Measurements from ENCODE around the gene STK10. TPM values are rescaled to one million over a fixed set of nuclear protein-coding genes. Genes with fewer than 3 reads are reported as not detected.

The STK10 gene
- total RNA-seq, 3 donors from 2014 or later (not counting 1 experiment from before 2014, with no cell fraction given), result 705 to 879 (median 783) TPM

GRCh38 chr5:172119921-172120688 is 67.9 kb downstream of the STK10 start:
- H3K9me3 ChIP-seq (ENCODE audit: control insufficient read depth, insufficient read depth, low read length), result no peaks in the 10 kb centered on the region
- intact Hi-C loops (cut with micrococcal nuclease), result loop anchor here (10.0 kb wide), 1 partner anchor 1825 kb away; the partner anchor contains the start of gene LCP2
- H3K4me3 ChIP-seq (ENCODE audit: low read length), result no peak overlapping the region
- H3K27me3 ChIP-seq (ENCODE audit: control insufficient read depth, insufficient read depth, low read length), result no peaks in the 10 kb centered on the region
- no peak for TF ChIP-seq CTCF (IDR thresholded peaks at IDR 0.05)
- Mint-ChIP-seq H3K27ac (peak overlapping the region; percentile 80 to 84), H3K9me3 (no peaks in the 10 kb centered on the region), H3K27me3 (ENCODE audit: low read depth in 2 of 2) (no peaks in the 10 kb centered on the region), H3K36me3 (no peaks in the 10 kb centered on the region), H3K4me3 (no peak overlapping the region), H3K4me1 (peaks cover 68 to 90% of the 10 kb centered on the region in 2 donors)
- 69% methylated on average over 12 of the region's 12 CpGs for WGBS (ENCODE audit: insufficient coverage)
- H3K27ac ChIP-seq (ENCODE audit: low read length), result peak overlapping the region; percentile 31
- ATAC-seq (no peak), DNase-seq (no peak)
- peaks cover 45% of the 10 kb centered on the region for H3K36me3 ChIP-seq (ENCODE audit: control insufficient read depth, insufficient read depth, low read length)
- H3K4me1 ChIP-seq (ENCODE audit: control insufficient read depth, insufficient read depth, low read length), result peaks cover 71% of the 10 kb centered on the region

- Histone ChIP-seq H3K4me3 (ENCODE audit: low read length) (no peak overlapping the region), H3K27me3 (ENCODE audit: control insufficient read depth, insufficient read depth, low read length) (no peaks in the 10 kb centered on the region), H3K4me1 (ENCODE audit: control insufficient read depth, insufficient read depth, low read length) (peaks cover 80% of the 10 kb centered on the region), H3K9me3 (ENCODE audit: control insufficient read depth, insufficient read depth, low read length) (no peaks in the 10 kb centered on the region), H3K27ac (ENCODE audit: low read length) (peak overlapping the region; percentile 61), H3K36me3 (ENCODE audit: control insufficient read depth, insufficient read depth, low read length) (peaks cover 36% of the 10 kb centered on the region)
- Mint-ChIP-seq H3K27me3 (ENCODE audit: low read depth in 2 of 2) (no peaks in the 10 kb centered on the region), H3K4me1 (peaks cover 67 to 88% of the 10 kb centered on the region in 2 donors), H3K4me3 (peak overlapping the region; percentile 69), H3K27ac (peak overlapping the region; percentile 94 to 97), H3K36me3 (no peaks in the 10 kb centered on the region), H3K9me3 (peaks cover 3 to 4% of the 10 kb centered on the region in 2 donors)
- no peak for TF ChIP-seq CTCF (IDR thresholded peaks at IDR 0.05)
- ATAC-seq (no peak), DNase-seq (no peak)
- intact Hi-C loops (cut with micrococcal nuclease), result loop anchor here (10.0 kb wide), 1 partner anchor 1824 kb away; the partner anchor contains the start of gene LCP2
- 92% methylated on average over 11 of the region's 11 CpGs for WGBS (ENCODE audit: insufficient coverage)
These were observed 69.1 kb downstream of the STK10 start for GRCh38 chr5:172118891-172119290.

GRCh38 chr5:172117977-172118701 is 69.9 kb downstream of the STK10 start:
- Histone ChIP-seq H3K9me3 (ENCODE audit: control insufficient read depth, insufficient read depth, low read length) (no peaks in the 10 kb centered on the region), H3K4me3 (ENCODE audit: low read length) (no peak overlapping the region), H3K27me3 (ENCODE audit: control insufficient read depth, insufficient read depth, low read length) (no peaks in the 10 kb centered on the region), H3K36me3 (ENCODE audit: control insufficient read depth, insufficient read depth, low read length) (peaks cover 28% of the 10 kb centered on the region), H3K27ac (ENCODE audit: low read length) (peak overlapping the region; percentile 61), H3K4me1 (ENCODE audit: control insufficient read depth, insufficient read depth, low read length) (peaks cover 81% of the 10 kb centered on the region)
- intact Hi-C loops (cut with micrococcal nuclease), result loop anchor here (10.0 kb wide), 1 partner anchor 1823 kb away; the partner anchor contains the start of gene LCP2
- Mint-ChIP-seq H3K9me3 (peaks cover 3 to 4% of the 10 kb centered on the region in 2 donors), H3K4me1 (peaks cover 67 to 87% of the 10 kb centered on the region in 2 donors), H3K36me3 (no peaks in the 10 kb centered on the region), H3K27me3 (ENCODE audit: low read depth in 2 of 2) (no peaks in the 10 kb centered on the region), H3K27ac (peak overlapping the region; percentile 94 to 97), H3K4me3 (peak overlapping the region; percentile 52)
- WGBS (ENCODE audit: insufficient coverage), result 58% methylated on average over 8 of the region's 9 CpGs
- no peak for ATAC-seq
- DNase-seq, result peak in 1 of 2 donors; percentile 33
- TF ChIP-seq CTCF (IDR thresholded peaks at IDR 0.05), result no peak
